HG03025 (cell line): ENCODE results near the gene APOBEC3C.
"Not testable (repeated sequence)": the region's sequence is repeated elsewhere in the genome, so short reads cannot be mapped to it uniquely, and the experiment has no call there.

Experiments
- ATAC-seq: cut with Tn5 transposase; IDR thresholded peaks from one replicate; pipeline ENCODE4 v1.9.1; 2021; ENCODE audit warnings: mild to moderate bottlenecking, moderate library complexity; ENCODE audit not compliant: unreplicated experiment, low FRiP score

Gene APOBEC3C

GRCh38 chr22:39055658-39056057, 41.6 kb downstream of the APOBEC3C start:
- no peak for ATAC-seq

- not testable (repeated sequence) for ATAC-seq
Measured at GRCh38 chr22:39061290-39061689, 47.2 kb downstream of the APOBEC3C start.

GRCh38 chr22:39061951-39062350, 47.9 kb downstream of the APOBEC3C start:
- ATAC-seq = not testable (repeated sequence)

GRCh38 chr22:39063904-39064303, 49.8 kb downstream of the APOBEC3C start:
- not testable (repeated sequence) for ATAC-seq

GRCh38 chr22:39066442-39067276, 52.6 kb downstream of the APOBEC3C start:
- ATAC-seq = not testable (repeated sequence)

GRCh38 chr22:39068033-39068785, 54.2 kb downstream of the APOBEC3C start:
- no peak for ATAC-seq
